ENCODE data around the gene PTPN3.

GRCh38 chr9:109517901-109518377 is 19.8 kb upstream of the PTPN3 start:
- TF ChIP-seq CTCF (IDR thresholded peaks at IDR 0.05), result no peak
- no peak for TF ChIP-seq POLR2A (IDR thresholded peaks at IDR 0.05)

Measured in esophagus squamous epithelium (tissue), 4 donors.